ENCODE measurements around the gene H2AZ2.

The H2AZ2 gene

GRCh38 chr7:44824894-44825526, 22.9 kb downstream of the H2AZ2 start:
- Histone ChIP-seq H3K4me3 (ENCODE audit: low read length) (no peak overlapping the region), H3K9ac (ENCODE audit: low read length) (no peak overlapping the region), H3K18ac (ENCODE audit: low read length) (no peak overlapping the region), H3K27me3 (ENCODE audit: insufficient read depth, low read length, poor library complexity) (no peaks in the 10 kb centered on the region), H4K8ac (ENCODE audit: low read depth, low read length) (no peak overlapping the region), H3K56ac (ENCODE audit: low read length) (no peak overlapping the region), H3K79me2 (ENCODE audit: control insufficient read depth, insufficient read depth, low read length) (no peaks in the 10 kb centered on the region), H2AK5ac (ENCODE audit: low read length) (no peak overlapping the region), H4K5ac (ENCODE audit: low read length) (no peak overlapping the region), H3K23ac (ENCODE audit: low read length) (peak overlapping the region; percentile 57), H2BK120ac (ENCODE audit: low read depth, low read length) (no peak overlapping the region), H3K27ac (ENCODE audit: low read depth, low read length) (no peak overlapping the region), H3K4ac (ENCODE audit: low read depth, low read length) (no peak overlapping the region), H3K79me1 (ENCODE audit: low read length) (peaks cover 2% of the 10 kb centered on the region), H2BK5ac (ENCODE audit: low read length) (no peak overlapping the region), H3K4me2 (ENCODE audit: low read length) (no peak overlapping the region), H3K4me1 (ENCODE audit: control insufficient read depth, low read depth, low read length) (no peaks in the 10 kb centered on the region), H3K36me3 (ENCODE audit: control insufficient read depth, insufficient read depth, low read length) (peaks cover 11% of the 10 kb centered on the region), H2BK15ac (replicated peaks; ENCODE audit: low read depth) (no peak overlapping the region)
- WGBS (ENCODE audit: extremely low coverage, insufficient coverage, low lambda C conversion rate) = no CpG with 5 or more reads among the region's 2 CpGs
- DNase-seq = no peak

DNA sequence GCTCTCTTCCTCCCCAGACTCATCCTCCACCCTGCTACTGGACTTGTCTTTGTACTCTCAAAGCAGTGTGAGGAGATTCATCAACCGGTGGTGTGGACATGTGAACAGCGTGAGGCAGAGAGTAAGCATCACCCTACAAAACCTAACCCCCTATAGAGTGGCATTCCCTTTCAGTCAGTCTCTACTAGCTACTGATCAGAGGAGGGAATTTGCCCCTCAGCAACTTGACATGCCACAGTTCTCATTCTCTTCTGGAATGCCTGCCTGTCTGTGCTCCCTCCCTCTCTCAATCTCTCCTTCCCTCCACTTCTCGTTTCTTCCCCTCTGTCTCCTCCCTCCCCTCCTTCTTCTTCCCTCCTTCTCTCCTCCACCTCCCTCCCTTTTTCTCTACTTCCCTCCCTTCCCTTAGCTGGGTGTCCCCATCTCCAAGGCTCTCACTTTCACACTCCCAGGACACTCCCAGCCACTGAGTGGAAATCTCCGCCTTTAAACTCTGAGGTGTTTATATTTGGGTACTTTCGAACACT, 24.6 kb downstream of the H2AZ2 start:
- H2BK5ac ChIP-seq (ENCODE audit: low read length) = no peak overlapping the region
- WGBS (ENCODE audit: extremely low coverage, insufficient coverage, low lambda C conversion rate) = no CpG with 5 or more reads among the region's 5 CpGs
- peak; percentile 51 for DNase-seq
- H3K9ac ChIP-seq (ENCODE audit: low read length) = no peak overlapping the region
- no peak overlapping the region for H2BK15ac ChIP-seq (replicated peaks; ENCODE audit: low read depth)
- H4K8ac ChIP-seq (ENCODE audit: low read depth, low read length) = no peak overlapping the region
- no peaks in the 10 kb centered on the region for H3K27me3 ChIP-seq (ENCODE audit: insufficient read depth, low read length, poor library complexity)
- H3K23ac ChIP-seq (ENCODE audit: low read length) = no peak overlapping the region
- no peak overlapping the region for H3K4me2 ChIP-seq (ENCODE audit: low read length)
- no peak overlapping the region for H4K5ac ChIP-seq (ENCODE audit: low read length)
- no peak overlapping the region for H3K18ac ChIP-seq (ENCODE audit: low read length)
- H3K79me1 ChIP-seq (ENCODE audit: low read length) = peaks cover 1% of the 10 kb centered on the region
- H3K56ac ChIP-seq (ENCODE audit: low read length) = no peak overlapping the region
- no peaks in the 10 kb centered on the region for H3K4me1 ChIP-seq (ENCODE audit: control insufficient read depth, low read depth, low read length)
- H2BK120ac ChIP-seq (ENCODE audit: low read depth, low read length) = no peak overlapping the region
- no peak overlapping the region for H3K4me3 ChIP-seq (ENCODE audit: low read length)
- no peak overlapping the region for H3K4ac ChIP-seq (ENCODE audit: low read depth, low read length)
- no peak overlapping the region for H3K27ac ChIP-seq (ENCODE audit: low read depth, low read length)
- H3K79me2 ChIP-seq (ENCODE audit: control insufficient read depth, insufficient read depth, low read length) = no peaks in the 10 kb centered on the region
- H2AK5ac ChIP-seq (ENCODE audit: low read length) = no peak overlapping the region
- peaks cover 4% of the 10 kb centered on the region for H3K36me3 ChIP-seq (ENCODE audit: control insufficient read depth, insufficient read depth, low read length)

DNA sequence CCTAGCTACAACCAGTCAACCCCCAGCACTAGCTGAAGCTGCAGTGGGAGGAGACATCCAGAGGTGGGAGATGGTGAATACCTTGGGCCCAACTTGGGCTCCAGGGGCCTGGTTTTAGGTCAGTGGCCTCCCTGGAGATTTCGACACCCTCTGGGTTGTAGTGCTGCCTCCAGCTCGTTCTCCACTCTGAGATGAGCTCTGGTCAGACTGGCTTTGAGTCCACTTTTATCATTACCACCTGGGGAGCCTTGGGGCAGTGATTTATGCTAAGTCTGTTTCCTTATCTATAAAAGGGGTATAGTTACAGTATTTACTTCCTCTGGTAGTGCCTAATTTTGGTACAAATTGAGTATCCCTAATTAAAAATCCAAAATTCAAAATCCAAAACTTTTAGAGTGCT, 28.6 kb downstream of the H2AZ2 start:
- no CpG with 5 or more reads among the region's 2 CpGs for WGBS (ENCODE audit: extremely low coverage, insufficient coverage, low lambda C conversion rate)
- DNase-seq = peak; percentile 55
- no peak overlapping the region for H3K4me3 ChIP-seq (ENCODE audit: low read length)
- H3K18ac ChIP-seq (ENCODE audit: low read length) = no peak overlapping the region
- no peak overlapping the region for H2BK15ac ChIP-seq (replicated peaks; ENCODE audit: low read depth)
- no peak overlapping the region for H2BK5ac ChIP-seq (ENCODE audit: low read length)
- H3K23ac ChIP-seq (ENCODE audit: low read length) = no peak overlapping the region
- H3K36me3 ChIP-seq (ENCODE audit: control insufficient read depth, insufficient read depth, low read length) = no peaks in the 10 kb centered on the region
- no peak overlapping the region for H4K8ac ChIP-seq (ENCODE audit: low read depth, low read length)
- no peak overlapping the region for H3K56ac ChIP-seq (ENCODE audit: low read length)
- no peaks in the 10 kb centered on the region for H3K27me3 ChIP-seq (ENCODE audit: insufficient read depth, low read length, poor library complexity)
- no peak overlapping the region for H3K4ac ChIP-seq (ENCODE audit: low read depth, low read length)
- H3K9ac ChIP-seq (ENCODE audit: low read length) = no peak overlapping the region
- H3K4me2 ChIP-seq (ENCODE audit: low read length) = no peak overlapping the region
- H3K4me1 ChIP-seq (ENCODE audit: control insufficient read depth, low read depth, low read length) = no peaks in the 10 kb centered on the region
- H3K79me1 ChIP-seq (ENCODE audit: low read length) = no peaks in the 10 kb centered on the region
- no peak overlapping the region for H2BK120ac ChIP-seq (ENCODE audit: low read depth, low read length)
- no peaks in the 10 kb centered on the region for H3K79me2 ChIP-seq (ENCODE audit: control insufficient read depth, insufficient read depth, low read length)
- H3K27ac ChIP-seq (ENCODE audit: low read depth, low read length) = no peak overlapping the region
- H2AK5ac ChIP-seq (ENCODE audit: low read length) = no peak overlapping the region
- H4K5ac ChIP-seq (ENCODE audit: low read length) = no peak overlapping the region

GRCh38 chr7:44814919-44815318, 33.0 kb downstream of the H2AZ2 start:
- H2BK5ac ChIP-seq (ENCODE audit: low read length) = no peak overlapping the region
- no peak overlapping the region for H3K4me3 ChIP-seq (ENCODE audit: low read length)
- no peaks in the 10 kb centered on the region for H3K36me3 ChIP-seq (ENCODE audit: control insufficient read depth, insufficient read depth, low read length)
- H3K79me2 ChIP-seq (ENCODE audit: control insufficient read depth, insufficient read depth, low read length) = no peaks in the 10 kb centered on the region
- no peak overlapping the region for H2BK120ac ChIP-seq (ENCODE audit: low read depth, low read length)
- no peak overlapping the region for H3K18ac ChIP-seq (ENCODE audit: low read length)
- no peaks in the 10 kb centered on the region for H3K4me1 ChIP-seq (ENCODE audit: control insufficient read depth, low read depth, low read length)
- no peak overlapping the region for H3K9ac ChIP-seq (ENCODE audit: low read length)
- H2BK15ac ChIP-seq (replicated peaks; ENCODE audit: low read depth) = no peak overlapping the region
- no CpG with 5 or more reads among the region's 2 CpGs for WGBS (ENCODE audit: extremely low coverage, insufficient coverage, low lambda C conversion rate)
- H4K8ac ChIP-seq (ENCODE audit: low read depth, low read length) = no peak overlapping the region
- no peak overlapping the region for H3K27ac ChIP-seq (ENCODE audit: low read depth, low read length)
- DNase-seq = no peak
- H4K5ac ChIP-seq (ENCODE audit: low read length) = no peak overlapping the region
- no peak overlapping the region for H2AK5ac ChIP-seq (ENCODE audit: low read length)
- H3K4ac ChIP-seq (ENCODE audit: low read depth, low read length) = no peak overlapping the region
- H3K27me3 ChIP-seq (ENCODE audit: insufficient read depth, low read length, poor library complexity) = no peaks in the 10 kb centered on the region
- H3K4me2 ChIP-seq (ENCODE audit: low read length) = no peak overlapping the region
- H3K56ac ChIP-seq (ENCODE audit: low read length) = no peak overlapping the region
- H3K79me1 ChIP-seq (ENCODE audit: low read length) = no peaks in the 10 kb centered on the region
- no peak overlapping the region for H3K23ac ChIP-seq (ENCODE audit: low read length)

DNA sequence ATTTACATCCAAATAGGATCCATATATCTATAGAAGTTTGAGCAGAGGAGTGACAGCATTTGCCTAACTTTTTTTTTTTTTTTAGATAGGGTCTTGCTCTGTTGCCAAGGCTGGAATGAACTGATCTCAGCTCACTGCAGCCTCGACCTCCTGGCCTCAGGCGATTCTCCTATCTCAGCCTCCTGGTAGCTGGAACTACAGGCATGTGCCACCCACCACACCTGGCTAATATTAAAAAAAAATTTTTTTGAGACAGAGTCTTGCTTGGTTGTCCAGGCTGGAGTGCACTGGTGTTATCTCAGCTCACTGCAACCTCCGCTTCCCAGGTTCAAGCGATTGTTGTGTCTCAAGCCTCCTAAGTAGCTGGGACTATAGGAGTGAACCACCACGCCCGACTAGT, 36.3 kb downstream of the H2AZ2 start:
- no peak for DNase-seq
- H3K4ac ChIP-seq (ENCODE audit: low read depth, low read length) = no peak overlapping the region
- H3K4me3 ChIP-seq (ENCODE audit: low read length) = no peak overlapping the region
- no peak overlapping the region for H2BK5ac ChIP-seq (ENCODE audit: low read length)
- H3K79me1 ChIP-seq (ENCODE audit: low read length) = no peaks in the 10 kb centered on the region
- H3K4me2 ChIP-seq (ENCODE audit: low read length) = no peak overlapping the region
- no peaks in the 10 kb centered on the region for H3K4me1 ChIP-seq (ENCODE audit: control insufficient read depth, low read depth, low read length)
- H3K27ac ChIP-seq (ENCODE audit: low read depth, low read length) = no peak overlapping the region
- no peak overlapping the region for H3K56ac ChIP-seq (ENCODE audit: low read length)
- no peaks in the 10 kb centered on the region for H3K27me3 ChIP-seq (ENCODE audit: insufficient read depth, low read length, poor library complexity)
- no peak overlapping the region for H3K18ac ChIP-seq (ENCODE audit: low read length)
- WGBS (ENCODE audit: extremely low coverage, insufficient coverage, low lambda C conversion rate) = no CpG with 5 or more reads among the region's 6 CpGs
- no peak overlapping the region for H2BK120ac ChIP-seq (ENCODE audit: low read depth, low read length)
- H3K9ac ChIP-seq (ENCODE audit: low read length) = no peak overlapping the region
- H2AK5ac ChIP-seq (ENCODE audit: low read length) = no peak overlapping the region
- no peak overlapping the region for H4K8ac ChIP-seq (ENCODE audit: low read depth, low read length)
- no peak overlapping the region for H4K5ac ChIP-seq (ENCODE audit: low read length)
- H3K23ac ChIP-seq (ENCODE audit: low read length) = no peak overlapping the region
- H3K36me3 ChIP-seq (ENCODE audit: control insufficient read depth, insufficient read depth, low read length) = no peaks in the 10 kb centered on the region
- no peak overlapping the region for H2BK15ac ChIP-seq (replicated peaks; ENCODE audit: low read depth)
- no peaks in the 10 kb centered on the region for H3K79me2 ChIP-seq (ENCODE audit: control insufficient read depth, insufficient read depth, low read length)

- Histone ChIP-seq H2AK5ac (ENCODE audit: low read length) (no peak overlapping the region), H3K9ac (ENCODE audit: low read length) (no peak overlapping the region), H3K27me3 (ENCODE audit: insufficient read depth, low read length, poor library complexity) (no peaks in the 10 kb centered on the region), H4K5ac (ENCODE audit: low read length) (no peak overlapping the region), H3K79me2 (ENCODE audit: control insufficient read depth, insufficient read depth, low read length) (no peaks in the 10 kb centered on the region), H2BK120ac (ENCODE audit: low read depth, low read length) (no peak overlapping the region), H2BK5ac (ENCODE audit: low read length) (no peak overlapping the region), H3K4me2 (ENCODE audit: low read length) (no peak overlapping the region), H3K18ac (ENCODE audit: low read length) (no peak overlapping the region), H3K36me3 (ENCODE audit: control insufficient read depth, insufficient read depth, low read length) (no peaks in the 10 kb centered on the region), H3K4me3 (ENCODE audit: low read length) (no peak overlapping the region), H3K79me1 (ENCODE audit: low read length) (no peaks in the 10 kb centered on the region), H3K4ac (ENCODE audit: low read depth, low read length) (no peak overlapping the region), H4K8ac (ENCODE audit: low read depth, low read length) (no peak overlapping the region), H3K27ac (ENCODE audit: low read depth, low read length) (no peak overlapping the region), H3K56ac (ENCODE audit: low read length) (no peak overlapping the region), H2BK15ac (replicated peaks; ENCODE audit: low read depth) (no peak overlapping the region), H3K23ac (ENCODE audit: low read length) (no peak overlapping the region), H3K4me1 (ENCODE audit: control insufficient read depth, low read depth, low read length) (no peaks in the 10 kb centered on the region)
- no peak for DNase-seq
Measured at GRCh38 chr7:44811093-44811492, 36.8 kb downstream of the H2AZ2 start.
